Endothelial cell of umbilical vein (primary cell): Measurements from ENCODE around the gene DPYD. TPM values are rescaled to one million over a fixed set of nuclear protein-coding genes. Genes with fewer than 3 reads are reported as not detected.

Source experiments
- BruUV-seq: library from RNA; stranded (reverse); fragments of 400-500 nt; replicated peaks from 2 replicates; lab custom pipeline; 2021; lab: Mats Ljungman, UMichigan
- CTCF ChIA-PET: fragments of 300-600, 350-600 bp; sonication (Branson Sonifier 250); formaldehyde crosslinking; loops from one replicate; lab custom pipeline; 2021; ENCODE audit warnings: antibody characterized with exemption, inconsistent platforms; lab: Charles Lee
- POLR2A ChIA-PET: fragments of 300-600, 350-600 bp; sonication (Branson Sonifier 250); formaldehyde crosslinking; loops from one replicate; lab custom pipeline; 2021; ENCODE audit warnings: antibody characterized with exemption, inconsistent platforms; lab: Charles Lee
- DNase-seq: peaks from one replicate; pipeline ENCODE4 v3.0.0-alpha.2; 2011; ENCODE audit warnings: low read depth, low spot score
- FAIRE-seq: peaks from 2 replicates; lab custom pipeline; 2011; peaks lifted over from hg19 to GRCh38; lab: Jason Lieb, UNC
- H2AFZ ChIP-seq: 2 replicates; pipeline ENCODE4 v1.6.0; 2012; ENCODE audit warnings: low read depth, low read length, control low read depth, inconsistent platforms
- H3K27ac ChIP-seq: 2 replicates; pipeline ENCODE4 v1.5.1; 2011; ENCODE audit warnings: low read depth, mild to moderate bottlenecking, control low read depth, low read length, moderate library complexity; ENCODE audit not compliant: insufficient read depth
- H3K27me3 ChIP-seq, 2 experiments: 2 replicates each; pipeline versions ENCODE4 v1.6.0 to v1.6.1; 2011; ENCODE audit warnings: low read length in 2 of 2, mixed read lengths in 1 of 2; ENCODE audit not compliant: control insufficient read depth in 2 of 2, insufficient read depth in 2 of 2
- H3K36me3 ChIP-seq, 2 experiments: 2 replicates in 1 of 2; 3 replicates in 1 of 2; pipeline ENCODE4 v1.5.1; 2011; ENCODE audit warnings: low read length in 2 of 2, mild to moderate bottlenecking in 1 of 2, moderate library complexity in 1 of 2; ENCODE audit not compliant: control insufficient read depth in 2 of 2, insufficient read depth in 2 of 2; ENCODE audit errors: extremely low read depth in 1 of 2
- H3K4me1 ChIP-seq: 3 replicates; pipeline ENCODE4 v1.5.1; 2011; ENCODE audit warnings: mild to moderate bottlenecking, low read length; ENCODE audit not compliant: control insufficient read depth, insufficient read depth; ENCODE audit errors: extremely low read depth
- H3K4me2 ChIP-seq: 2 replicates; pipeline ENCODE4 v1.6.1; 2011; ENCODE audit warnings: low read length, control low read depth, mixed read lengths; ENCODE audit not compliant: insufficient read depth
- H3K4me3 ChIP-seq, 3 experiments: fragments of 200-600 bp in 1 of 3; sonication (generic), shearing (Covaris generic) in 1 of 3; replicated peaks in 1 of 3; 2 replicates each; pipeline ENCODE4 v1.5.1; 2011 to 2016; ENCODE audit warnings: control low read depth in 3 of 3, low read length in 3 of 3, mild to moderate bottlenecking in 2 of 3, inconsistent platforms in 1 of 3, low read depth in 1 of 3, moderate library complexity in 1 of 3; ENCODE audit not compliant: insufficient read depth in 1 of 3
- H3K79me2 ChIP-seq: 2 replicates; pipeline ENCODE4 v1.6.0; 2012; ENCODE audit warnings: low read length, inconsistent platforms; ENCODE audit not compliant: control insufficient read depth, insufficient read depth
- H3K9ac ChIP-seq: replicated peaks from 2 replicates; pipeline ENCODE3; 2011; ENCODE audit warnings: low read length, control low read depth; ENCODE audit not compliant: insufficient read depth; ENCODE audit errors: extremely low read depth
- H3K9me1 ChIP-seq: replicated peaks from 3 replicates; pipeline ENCODE4 v1.6.0; 2011; ENCODE audit warnings: mild to moderate bottlenecking, low read length; ENCODE audit not compliant: control insufficient read depth, insufficient read depth; ENCODE audit errors: extremely low read depth
- H3K9me3 ChIP-seq: replicated peaks from 2 replicates; pipeline ENCODE4 v1.5.1; 2012; ENCODE audit warnings: low read length, inconsistent platforms; ENCODE audit not compliant: control insufficient read depth, insufficient read depth
- H4K20me1 ChIP-seq: replicated peaks from 2 replicates; pipeline ENCODE3; 2011; ENCODE audit warnings: mild to moderate bottlenecking, low read length; ENCODE audit not compliant: control insufficient read depth, insufficient read depth; ENCODE audit errors: extremely low read depth
- CTCF ChIP-seq, 2 donors: IDR thresholded peaks; 1 replicate in 1 of 2; 2 replicates in 1 of 2; pipeline ENCODE4 v1.5.1; 2011; ENCODE audit warnings: low read length in 2 of 2, mild to moderate bottlenecking in 2 of 2, moderate library complexity in 2 of 2, control low read depth in 1 of 2, inconsistent platforms in 1 of 2, low read depth in 1 of 2; ENCODE audit not compliant: insufficient read depth in 1 of 2; ENCODE audit errors: extremely low read depth in 1 of 2
- EZH2 ChIP-seq: IDR thresholded peaks from 2 replicates; pipeline ENCODE4 v1.6.1; 2012; ENCODE audit warnings: borderline replicate concordance, low read depth, mild to moderate bottlenecking, moderate library complexity, low read length, inconsistent platforms; ENCODE audit not compliant: severe bottlenecking
- FOS ChIP-seq: IDR thresholded peaks from 2 replicates; pipeline ENCODE4 v1.6.1; 2011; ENCODE audit warnings: mild to moderate bottlenecking, low read length, moderate library complexity, borderline replicate concordance; ENCODE audit not compliant: insufficient read depth
- GATA2 ChIP-seq: IDR thresholded peaks from 2 replicates; pipeline ENCODE4 v1.7.0; 2011; ENCODE audit warnings: low read depth, mild to moderate bottlenecking, moderate library complexity, mixed read lengths, low read length; ENCODE audit not compliant: insufficient read length, insufficient read depth
- JUN ChIP-seq: IDR thresholded peaks from 2 replicates; pipeline ENCODE4 v1.6.1; 2011; ENCODE audit warnings: borderline replicate concordance, low read depth; ENCODE audit not compliant: insufficient read length, insufficient read depth
- MAX ChIP-seq: IDR thresholded peaks from 2 replicates; pipeline ENCODE4 v1.6.1; 2011; ENCODE audit not compliant: insufficient read depth, insufficient read length
- MYC ChIP-seq: IDR thresholded peaks from one replicate; pipeline ENCODE4 v1.6.1; 2011; ENCODE audit warnings: mild to moderate bottlenecking, low read depth, low read length
- POLR2A ChIP-seq: IDR thresholded peaks from 2 replicates; pipeline ENCODE4 v1.6.1; 2012; ENCODE audit warnings: low read depth, mild to moderate bottlenecking, control low read depth, low read length
- POLR2AphosphoS5 ChIP-seq: IDR thresholded peaks from 2 replicates; pipeline ENCODE4 v1.6.1; 2012; ENCODE audit warnings: low read depth, mild to moderate bottlenecking, control low read depth, low read length, moderate library complexity; ENCODE audit not compliant: insufficient read depth
- dilution Hi-C: fragments of 300-500 bp; cut with MboI; formaldehyde crosslinking; loops from one replicate; pipeline ENCODE4 v1.15.0; 2019; ENCODE audit warnings: low sequenced_read_pairs; ENCODE audit not compliant: extremely low pct_ligation_motif_present
- intact Hi-C: fragments of 100-400 bp; cut with micrococcal nuclease; formaldehyde crosslinking; loops from one replicate; pipeline ENCODE4 v1.10.0; 2022
- polyA plus RNA-seq, 4 experiments: library from polyadenylated mRNA; depleted of rRNA in 3 of 4; stranded (reverse) in 3 of 4; unstranded in 1 of 4; fragments of >200 nt; gene quantifications; 2 replicates each; pipeline versions ENCODE4 v1.2.1 to v1.2.3, GENCODE V29; 2011 to 2012; ENCODE audit warnings: missing spikeins in 1 of 4
- total RNA-seq: library from RNA; stranded (reverse); gene quantifications from 2 replicates; pipeline ENCODE4 v1.2.3, GENCODE V29; 2021

Gene DPYD
- total and polyA plus RNA-seq, 2 donors (not counting 3 experiments of a cell fraction or from before 2014, with no cell fraction given), result 4.6 to 15.1 TPM

- Histone ChIP-seq H3K9ac (no peak overlapping the region), H4K20me1 (no peaks in the 10 kb centered on the region), H3K4me2 (no peak overlapping the region), H3K4me3 (no peak overlapping the region), H3K79me2 (no peaks in the 10 kb centered on the region), H3K36me3 (no peaks in the 10 kb centered on the region), H3K4me1 (no peaks in the 10 kb centered on the region), H3K27ac (no peak overlapping the region), H3K9me3 (no peaks in the 10 kb centered on the region), H3K27me3 (no peaks in the 10 kb centered on the region), H3K9me1 (no peaks in the 10 kb centered on the region), H2AFZ (no peak overlapping the region)
- ChIA-PET POLR2A (no interaction called here), CTCF (interaction anchor here (1.2 to 2.2 kb wide), 2 partner anchors 10 to 34 kb away, joined by 4 to 8 read pairs; no protein-coding TSS in a partner anchor)
- intact Hi-C loops, result no loop called here
- no TSS peak for BruUV-seq
- dilution Hi-C loops, result no loop called here
- DNase-seq (no peak), FAIRE-seq (no peak)
- no peak for TF ChIP-seq MAX
- TF ChIP-seq MYC, result no peak
- no peak for TF ChIP-seq POLR2AphosphoS5
- no peak for TF ChIP-seq JUN
- TF ChIP-seq CTCF (IDR thresholded peaks at IDR 0.05; ENCODE audit: extremely low read depth in 1 of 2, insufficient read depth in 1 of 2, low read depth in 1 of 2, low read length in 2 of 2), result no peak
- TF ChIP-seq GATA2, result no peak
- no peak for TF ChIP-seq FOS
- no peak for TF ChIP-seq POLR2A
- no peak for TF ChIP-seq EZH2
These were observed 710.5 kb downstream of the DPYD start for GRCh38 chr1:97210307-97210706.
